ENCODE results near the gene TMEM132E. TPM values are rescaled to one million over a fixed set of nuclear protein-coding genes. Genes with fewer than 3 reads are reported as not detected.

The TMEM132E gene
- total RNA-seq, 6 experiments from 2014 or later, result not detected

- Mint-ChIP-seq H3K4me1 (ENCODE audit: low read depth) (no peaks in the 10 kb centered on the region), H3K4me3 (no peak overlapping the region), H3K36me3 (ENCODE audit: low read depth) (no peaks in the 10 kb centered on the region), H3K27ac (no peak overlapping the region), H3K27me3 (ENCODE audit: insufficient read depth) (peaks cover 3% of the 10 kb centered on the region; the same call in 1 of the 2 replicates), H3K9me3 (no peaks in the 10 kb centered on the region)
- DNase-seq, result no peak
- no peak for TF ChIP-seq CTCF (IDR thresholded peaks at IDR 0.05)
Observed at GRCh38 chr17:34658811-34659560, 79.6 kb downstream of the TMEM132E start.

- Mint-ChIP-seq H3K36me3 (ENCODE audit: low read depth) (no peaks in the 10 kb centered on the region), H3K27ac (no peak overlapping the region), H3K27me3 (ENCODE audit: insufficient read depth) (peaks cover 5% of the 10 kb centered on the region), H3K4me1 (ENCODE audit: low read depth) (no peaks in the 10 kb centered on the region), H3K4me3 (no peak overlapping the region), H3K9me3 (no peaks in the 10 kb centered on the region)
- DNase-seq, result no peak
- TF ChIP-seq CTCF (IDR thresholded peaks at IDR 0.05), result no peak
Observed at GRCh38 chr17:34663714-34664113, 84.3 kb downstream of the TMEM132E start.

GRCh38 chr17:34665150-34665806, 85.9 kb downstream of the TMEM132E start:
- TF ChIP-seq CTCF (IDR thresholded peaks at IDR 0.05), result no peak
- Mint-ChIP-seq H3K9me3 (no peaks in the 10 kb centered on the region), H3K4me3 (no peak overlapping the region), H3K27me3 (ENCODE audit: insufficient read depth) (peaks cover 5% of the 10 kb centered on the region), H3K27ac (no peak overlapping the region), H3K36me3 (ENCODE audit: low read depth) (no peaks in the 10 kb centered on the region), H3K4me1 (ENCODE audit: low read depth) (no peaks in the 10 kb centered on the region)
- DNase-seq, result no peak

GRCh38 chr17:34665819-34666763, 86.7 kb downstream of the TMEM132E start:
- Mint-ChIP-seq H3K4me3 (no peak overlapping the region), H3K9me3 (no peaks in the 10 kb centered on the region), H3K4me1 (ENCODE audit: low read depth) (no peaks in the 10 kb centered on the region), H3K27me3 (ENCODE audit: insufficient read depth) (peaks cover 5% of the 10 kb centered on the region), H3K27ac (no peak overlapping the region), H3K36me3 (ENCODE audit: low read depth) (no peaks in the 10 kb centered on the region)
- no peak for DNase-seq
- TF ChIP-seq CTCF (IDR thresholded peaks at IDR 0.05), result no peak

GRCh38 chr17:34667656-34668055, 88.3 kb downstream of the TMEM132E start:
- TF ChIP-seq CTCF (IDR thresholded peaks at IDR 0.05), result no peak
- Mint-ChIP-seq H3K27me3 (ENCODE audit: insufficient read depth) (peaks cover 5% of the 10 kb centered on the region), H3K4me1 (ENCODE audit: low read depth) (no peaks in the 10 kb centered on the region), H3K4me3 (no peak overlapping the region), H3K27ac (no peak overlapping the region), H3K9me3 (peaks cover 7% of the 10 kb centered on the region), H3K36me3 (ENCODE audit: low read depth) (no peaks in the 10 kb centered on the region)
- DNase-seq, result no peak
